Fibroblast of mammary gland (primary cell): ENCODE results near the gene MYMK.

ENCODE experiments used
- DNase-seq: peaks from one replicate; pipeline ENCODE4 v3.0.0-alpha.2; 2010; ENCODE audit warnings: low read depth
- H3K4me3 ChIP-seq: 2 replicates; pipeline ENCODE4 v1.5.1; 2011; ENCODE audit warnings: low read depth, mild to moderate bottlenecking, low read length, moderate library complexity; ENCODE audit not compliant: control insufficient read depth
- CTCF ChIP-seq: conservative IDR thresholded peaks from 2 replicates; pipeline ENCODE4 v1.5.1; 2011; ENCODE audit warnings: low read depth, low read length, inconsistent platforms; ENCODE audit not compliant: control insufficient read depth, insufficient read depth

The MYMK gene

DNA sequence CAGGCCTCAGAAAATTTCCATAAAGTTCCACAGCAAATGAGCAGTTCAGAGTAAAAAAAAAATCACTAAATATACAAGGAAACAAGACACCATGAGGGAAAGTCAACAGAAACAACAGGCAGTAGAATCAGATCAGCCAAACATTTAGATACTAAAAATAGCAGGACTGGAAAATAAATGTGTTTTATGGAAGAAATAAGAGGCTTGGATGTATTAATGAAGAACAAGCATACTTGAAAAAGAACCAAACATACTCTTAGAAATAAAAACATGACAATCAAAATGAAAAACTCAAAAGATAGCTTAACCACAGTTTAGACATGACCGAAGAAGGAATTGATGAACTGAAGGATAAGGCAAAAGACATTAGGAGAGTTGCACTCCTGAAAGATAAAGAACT is 22.6 kb downstream of the MYMK start:
- TF ChIP-seq CTCF, result no peak
- no peak overlapping the region for H3K4me3 ChIP-seq
- no peak for DNase-seq

GRCh38 chr9:133499892-133500270 is 24.9 kb downstream of the MYMK start:
- H3K4me3 ChIP-seq, result no peak overlapping the region
- no peak for TF ChIP-seq CTCF
- no peak for DNase-seq

DNA sequence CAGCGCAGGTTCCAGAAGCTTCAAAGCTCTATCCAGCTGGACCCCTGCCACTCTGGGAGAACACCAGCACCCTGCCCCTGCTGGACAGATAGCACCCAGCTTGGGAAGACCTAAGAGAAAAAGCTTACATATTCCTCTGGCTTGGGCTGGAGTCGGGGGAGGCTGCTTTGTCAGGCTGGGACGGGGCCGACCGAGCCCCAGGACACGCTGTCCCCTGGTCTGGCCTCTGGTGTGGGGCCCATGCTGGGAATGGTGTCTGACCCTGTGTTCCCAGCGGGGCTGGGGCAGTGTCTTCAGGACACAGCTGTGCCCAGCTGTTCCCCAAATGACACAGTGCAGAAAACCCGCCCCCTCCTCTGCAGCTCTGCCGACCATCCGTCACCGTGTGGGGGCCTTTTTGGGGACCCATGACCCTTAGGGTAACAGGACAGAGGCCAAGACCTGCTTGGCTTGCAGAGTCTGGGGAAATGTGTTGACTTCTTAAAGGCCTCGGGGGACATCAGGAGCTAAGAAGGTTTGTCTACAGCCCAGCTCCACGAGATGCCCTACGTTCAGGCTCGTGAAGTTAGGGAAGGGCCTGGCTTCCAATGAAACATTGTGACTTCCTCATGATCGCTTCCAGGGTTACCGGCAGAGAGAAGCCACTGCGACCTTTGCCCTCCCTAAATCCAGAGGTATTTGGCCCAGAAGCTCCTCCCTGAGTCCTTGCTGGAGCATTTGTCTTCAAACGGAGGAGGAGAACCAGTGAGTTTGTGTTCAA is 25.4 kb downstream of the MYMK start:
- TF ChIP-seq CTCF, result no peak
- no peak overlapping the region for H3K4me3 ChIP-seq
- DNase-seq, result no peak

GRCh38 chr9:133496861-133497842 is 27.6 kb downstream of the MYMK start:
- no peak for TF ChIP-seq CTCF
- DNase-seq, result no peak
- H3K4me3 ChIP-seq, result no peak overlapping the region

DNA sequence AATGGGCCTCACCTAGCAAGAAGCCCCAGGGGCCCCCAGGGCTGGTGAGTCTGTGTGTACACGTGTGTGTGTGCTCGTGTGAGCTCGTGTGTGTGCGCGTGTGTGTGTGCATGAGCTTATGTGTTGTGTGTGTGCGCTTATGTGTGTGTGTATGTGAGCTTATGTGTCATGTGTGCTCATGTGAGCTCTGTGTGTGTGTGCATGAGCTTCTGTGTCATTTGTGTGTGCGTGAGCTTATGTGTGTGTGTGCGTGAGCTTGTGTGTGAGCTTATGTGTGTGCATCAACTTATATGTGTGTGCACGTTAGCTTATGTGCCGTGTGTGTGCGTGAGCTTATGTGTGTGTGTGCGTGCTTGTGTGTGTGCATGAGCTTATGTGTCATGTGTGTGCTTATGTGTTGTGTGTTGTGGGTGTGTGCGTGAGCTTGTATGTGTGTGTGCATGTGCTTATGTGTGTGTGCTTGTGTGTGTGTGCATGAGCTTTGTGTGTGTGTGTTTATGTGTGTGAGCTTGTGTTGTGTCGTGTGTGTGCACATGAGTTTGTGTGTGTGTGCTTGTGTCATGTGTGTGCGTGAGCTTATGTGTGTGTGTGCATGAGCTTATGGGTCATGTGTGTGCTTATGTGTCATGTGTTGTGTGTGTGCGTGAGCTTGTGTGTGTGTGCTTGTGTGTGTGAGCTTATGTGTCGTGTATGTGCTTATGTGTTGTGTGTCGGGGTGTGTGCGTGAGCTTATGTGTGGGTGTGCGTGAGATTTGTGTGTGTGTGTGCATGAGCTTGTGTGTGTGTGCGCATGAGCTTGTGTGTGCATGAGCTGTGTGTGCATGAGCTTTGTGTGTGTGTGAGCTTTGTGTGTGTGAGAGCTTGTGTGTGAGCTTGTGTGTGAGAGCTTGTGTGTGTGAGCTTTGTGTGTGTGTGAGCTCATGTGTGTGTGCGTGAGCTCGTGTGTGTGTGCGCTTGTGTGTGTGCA is 29.1 kb downstream of the MYMK start:
- TF ChIP-seq CTCF, result no peak
- no peak for DNase-seq
- no peak overlapping the region for H3K4me3 ChIP-seq
